IPS DF 4.7 (cell line): Measurements from ENCODE around the gene HAPSTR1.
"Not testable (repeated sequence)": the region's sequence is repeated elsewhere in the genome, so short reads cannot be mapped to it uniquely, and the experiment has no call there.

ENCODE experiments used
- DNase-seq: peaks from one replicate; pipeline ENCODE4 v3.0.0-alpha.2; 2013; ENCODE audit warnings: low spot score; ENCODE audit errors: extremely low read depth

Gene HAPSTR1, protein sequence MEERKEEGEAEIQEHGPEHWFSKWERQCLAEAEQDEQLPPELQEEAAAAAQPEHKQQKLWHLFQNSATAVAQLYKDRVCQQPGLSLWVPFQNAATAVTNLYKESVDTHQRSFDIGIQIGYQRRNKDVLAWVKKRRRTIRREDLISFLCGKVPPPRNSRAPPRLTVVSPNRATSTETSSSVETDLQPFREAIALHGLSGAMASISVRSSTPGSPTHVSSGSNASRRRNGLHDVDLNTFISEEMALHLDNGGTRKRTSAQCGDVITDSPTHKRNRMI

DNA sequence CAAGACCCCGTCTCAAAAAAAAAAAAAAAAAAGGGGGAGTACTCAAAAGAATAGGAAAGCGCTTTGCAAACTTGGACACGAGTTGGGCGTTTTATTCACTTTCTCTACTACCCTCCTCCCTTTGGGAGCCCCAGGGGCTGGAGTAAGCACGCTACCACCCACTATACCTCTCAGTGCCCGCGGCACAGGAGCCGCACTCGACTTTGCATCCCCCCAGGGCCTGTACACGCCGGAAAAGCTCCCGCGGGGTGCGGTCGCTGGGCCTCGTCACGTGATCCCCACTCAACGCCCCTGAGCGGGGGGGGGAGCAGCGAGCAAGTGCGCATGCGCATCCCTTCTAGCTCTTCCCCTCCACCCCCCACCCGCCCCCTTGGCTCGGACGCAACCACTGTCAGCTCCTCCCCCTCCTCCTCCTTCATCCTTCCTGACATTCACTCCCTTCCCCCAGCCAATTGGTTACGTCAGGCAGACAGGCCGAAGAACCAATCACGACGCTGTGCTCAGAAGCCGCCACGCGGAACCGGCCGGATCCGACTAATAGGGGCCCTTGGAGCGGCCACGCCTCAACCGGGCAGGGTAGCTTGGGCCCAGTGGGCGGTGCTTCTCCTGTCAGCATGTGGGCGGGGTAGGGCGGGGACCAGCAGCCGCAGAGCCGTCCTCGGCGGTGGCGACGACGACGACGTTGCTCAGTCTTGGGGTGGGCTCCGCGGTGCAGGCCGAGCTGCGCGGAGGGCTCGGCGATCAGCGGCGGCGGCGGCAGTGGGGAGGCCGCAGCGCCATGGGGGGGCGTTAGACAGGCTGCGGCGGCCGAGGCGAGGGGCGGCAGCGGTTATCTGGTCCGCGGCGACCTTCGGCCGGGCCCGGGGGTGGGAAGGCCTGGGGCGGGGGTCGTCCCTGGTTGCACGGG is at the start of gene HAPSTR1:
TSS of gene HAPSTR1 (plus strand) at position 685 of the 907 bp plus-strand sequence. CDS start 401 bp downstream, outside the sequence.
- peak; percentile 99 for DNase-seq

DNA sequence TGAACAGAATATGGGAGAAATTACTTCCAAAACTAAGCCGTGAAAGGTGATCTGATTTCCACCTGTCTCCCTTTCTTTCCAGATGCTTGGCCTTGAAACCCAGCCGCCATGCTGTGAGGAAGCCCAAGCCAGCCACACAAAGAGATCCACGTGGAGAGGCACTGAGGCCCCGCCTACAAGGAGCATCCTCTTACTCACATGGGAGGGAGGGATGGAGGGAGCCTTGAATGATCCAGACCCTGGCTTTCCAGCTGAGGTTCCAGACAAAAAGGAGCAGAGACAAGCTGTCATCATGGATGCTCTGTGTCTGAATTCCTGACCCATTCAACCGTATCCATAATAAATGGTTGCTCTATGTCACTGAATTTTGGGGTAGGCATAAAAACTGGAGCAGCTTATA is 48.9 kb upstream of the HAPSTR1 start:
- DNase-seq: no peak

DNA sequence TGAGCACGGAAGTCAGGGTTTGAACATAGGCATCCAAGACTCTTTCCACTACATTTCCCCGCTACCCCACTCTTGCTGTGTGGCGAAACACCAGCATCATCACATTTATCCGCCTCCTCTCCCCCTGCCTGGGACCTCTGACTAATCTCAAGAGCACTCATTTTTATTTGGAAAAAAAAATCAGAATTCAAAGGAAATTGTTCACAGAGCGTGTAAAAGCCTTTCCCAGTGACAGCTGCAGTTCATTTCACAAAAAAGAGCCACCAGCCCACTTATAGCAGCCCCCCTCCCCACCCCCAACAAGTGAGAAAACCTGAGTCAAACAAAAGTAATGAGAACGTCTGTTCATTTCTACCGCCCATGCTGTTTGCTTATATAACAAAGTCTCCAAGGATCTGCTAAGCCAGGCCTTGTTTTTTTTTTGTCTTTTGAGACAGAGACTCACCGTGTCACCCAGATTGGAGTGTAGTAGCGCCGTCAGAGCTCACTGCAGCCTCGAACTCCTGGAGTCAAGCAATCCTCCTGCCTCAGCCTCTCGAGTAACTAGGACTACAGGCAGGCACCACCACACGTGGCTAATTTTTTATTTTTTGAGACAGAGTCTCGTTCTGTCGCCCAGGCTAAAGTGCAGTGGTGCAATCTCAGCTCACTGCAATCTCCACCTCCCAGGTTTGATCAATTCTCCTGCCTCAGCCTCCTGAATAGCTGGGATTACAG is 48.3 kb upstream of the HAPSTR1 start:
- DNase-seq: no peak

DNA sequence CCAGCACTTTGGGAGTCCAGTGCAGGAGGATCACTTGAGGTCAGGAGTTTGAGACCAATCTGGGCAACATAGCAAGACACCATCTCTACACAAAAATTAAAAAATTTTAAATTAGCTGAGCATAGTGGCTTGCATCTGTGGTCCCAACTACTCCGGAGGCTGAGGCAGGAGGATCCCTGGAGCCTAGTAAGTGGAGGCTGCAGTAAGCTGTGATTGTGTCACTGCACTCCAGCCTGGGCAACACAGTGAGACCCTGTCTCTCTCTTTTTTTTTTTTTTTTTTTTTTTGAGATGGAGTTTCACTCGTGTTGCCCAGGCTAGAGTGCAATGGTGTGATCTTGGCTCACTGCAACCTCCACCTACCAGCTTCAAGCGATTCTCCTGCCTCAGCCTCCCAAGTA is 45.9 kb upstream of the HAPSTR1 start:
- DNase-seq: not testable (repeated sequence)

DNA sequence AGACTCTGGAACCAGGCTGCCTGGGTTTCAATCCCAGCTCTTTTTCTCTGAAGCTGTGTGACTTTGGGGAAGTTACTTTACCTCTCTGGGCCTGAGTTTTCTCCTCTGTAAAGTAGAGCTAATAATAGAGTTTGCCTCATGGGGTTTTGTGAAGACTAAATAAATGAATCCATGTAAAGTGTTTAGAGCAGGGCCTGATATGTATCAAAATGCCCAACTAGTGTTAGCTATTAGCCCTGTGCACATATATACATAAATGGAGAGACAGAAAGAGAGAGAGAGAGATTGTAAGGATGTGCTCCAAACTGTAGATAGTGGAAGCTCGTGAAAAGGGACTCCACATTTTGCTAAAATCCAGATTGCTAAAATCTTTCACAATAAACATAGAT is 44.8 kb upstream of the HAPSTR1 start:
- DNase-seq: no peak

DNA sequence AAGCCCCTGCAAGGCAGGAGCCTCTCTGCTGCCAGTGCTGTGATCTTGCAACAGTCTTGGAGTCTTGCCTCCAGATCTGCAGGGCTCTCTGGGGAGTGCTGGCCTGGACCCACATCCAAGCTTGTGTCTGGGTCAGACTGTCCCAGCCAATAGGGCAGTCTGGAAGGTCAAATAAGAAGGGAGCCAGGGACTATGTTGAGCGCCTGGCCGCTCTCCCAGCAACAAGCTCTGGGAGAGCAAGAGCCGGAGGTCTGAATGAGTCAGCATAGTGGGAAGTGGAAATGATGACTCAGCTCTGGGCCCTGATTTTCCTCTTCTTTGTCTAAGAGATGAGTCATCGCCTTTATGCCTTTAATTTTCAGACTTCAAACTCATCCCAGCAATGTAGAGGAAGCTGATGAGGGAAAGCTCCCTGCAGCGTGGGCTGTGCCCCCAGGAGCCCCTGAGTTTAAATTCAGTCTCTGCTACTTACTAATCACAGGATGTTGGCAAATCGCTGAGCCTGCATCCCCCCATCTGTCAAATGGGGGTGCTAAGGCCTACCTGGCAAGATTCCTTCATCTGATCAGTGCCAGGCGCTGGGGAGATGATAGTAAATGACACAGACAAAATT is 43.6 kb upstream of the HAPSTR1 start:
- peak; percentile 87 for DNase-seq

DNA sequence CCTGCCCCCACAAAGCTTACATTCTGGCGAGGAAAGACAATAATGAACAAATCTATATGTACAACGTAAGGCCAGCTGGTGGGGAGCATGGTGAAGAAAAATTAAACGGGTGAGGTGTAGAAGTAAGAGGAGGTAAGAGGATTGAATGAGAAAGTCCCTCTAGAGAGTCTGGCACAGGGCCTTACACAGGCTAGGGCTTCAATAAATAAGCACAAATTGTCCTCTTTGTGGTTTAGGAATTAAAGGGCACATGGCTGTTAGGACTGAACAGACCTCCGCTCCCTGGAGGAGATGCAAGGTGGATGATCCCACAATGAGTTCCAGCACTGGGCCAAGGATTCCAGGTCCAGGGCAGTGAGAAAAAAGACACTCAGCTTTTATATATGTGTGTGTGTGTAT is 43.1 kb upstream of the HAPSTR1 start:
- DNase-seq: no peak

DNA sequence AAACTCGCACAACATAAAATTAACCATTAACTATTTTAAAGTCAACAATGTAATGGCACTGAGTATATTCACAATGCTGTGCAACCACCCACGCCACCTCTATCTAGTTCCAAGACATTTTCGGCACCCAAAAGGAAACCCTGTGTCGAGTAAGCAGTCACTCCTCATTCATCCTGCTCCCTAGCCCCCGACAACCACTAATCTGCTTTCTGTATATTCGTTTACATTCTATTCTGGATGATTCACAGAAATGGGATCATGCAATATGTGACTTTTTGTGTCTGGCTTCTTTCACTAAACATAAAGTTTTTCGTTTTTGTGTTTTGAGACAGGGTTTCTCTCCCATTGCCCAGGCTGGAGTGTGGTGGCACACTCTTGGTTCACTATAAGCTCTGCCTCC is 42.2 kb upstream of the HAPSTR1 start:
- no peak for DNase-seq

DNA sequence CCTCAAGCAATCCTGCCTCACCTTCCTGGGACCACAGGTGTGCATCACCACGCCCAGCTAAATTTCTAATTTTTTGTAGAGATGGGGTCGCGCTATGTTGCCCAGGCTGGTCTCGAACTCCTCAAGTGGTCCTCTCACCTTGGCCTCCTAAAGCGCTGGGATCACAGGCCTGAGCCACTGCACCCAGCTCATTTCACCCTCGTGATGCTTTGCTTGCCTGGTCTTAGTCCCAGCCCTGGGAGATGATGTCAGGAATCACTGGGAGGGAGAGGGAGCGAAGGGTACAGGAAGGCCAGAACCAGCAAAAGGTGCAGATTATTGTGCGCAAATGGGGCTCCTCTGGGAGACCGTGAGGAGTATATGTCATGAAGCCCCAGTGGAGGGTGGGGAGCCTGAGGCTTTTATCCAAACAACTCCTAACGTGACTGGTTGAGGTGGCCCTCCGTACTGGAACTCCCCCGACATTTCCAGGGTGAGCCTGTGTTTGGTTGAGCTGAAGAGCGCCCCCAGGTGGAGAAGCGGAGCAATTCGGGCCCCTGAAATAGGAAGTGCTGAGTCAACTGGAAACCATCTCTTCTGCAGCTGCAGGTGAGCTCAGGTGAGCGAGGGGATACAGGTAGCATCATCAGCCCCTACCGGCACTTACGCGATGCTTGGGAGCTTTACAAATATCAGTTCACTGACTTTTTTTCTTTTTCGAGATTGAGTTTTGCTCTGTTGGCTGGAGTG is 41.2 kb upstream of the HAPSTR1 start:
- DNase-seq: peak; percentile 85

DNA sequence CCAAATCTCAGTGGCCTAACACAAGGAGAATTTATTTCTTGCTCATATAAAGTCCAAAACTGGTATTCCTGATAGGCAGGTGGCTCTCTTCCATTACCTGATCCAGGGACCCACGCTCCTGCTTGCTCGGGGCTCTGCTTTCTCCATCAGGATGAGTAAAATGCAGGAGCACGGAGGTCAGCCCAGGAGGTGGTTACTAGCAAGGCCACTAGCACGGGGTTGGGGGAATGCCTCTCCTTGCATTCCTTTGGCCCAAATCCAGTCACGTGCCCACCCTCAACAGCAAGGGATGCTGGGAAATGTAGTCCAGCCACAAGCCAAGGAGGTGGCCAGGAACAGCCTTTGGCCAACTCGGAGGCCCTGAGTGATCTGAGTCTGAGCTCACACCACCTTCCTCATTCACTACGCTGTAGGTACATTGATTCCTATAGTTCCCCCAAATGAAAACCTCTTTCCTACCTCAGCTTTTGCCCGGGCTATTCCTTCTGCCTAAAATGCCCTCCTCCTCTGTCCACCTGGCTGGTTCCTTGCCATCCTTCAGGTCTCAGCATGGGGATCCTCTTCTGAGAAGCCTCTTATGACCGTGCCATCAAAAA is 38.3 kb upstream of the HAPSTR1 start:
- peak; percentile 97 for DNase-seq

DNA sequence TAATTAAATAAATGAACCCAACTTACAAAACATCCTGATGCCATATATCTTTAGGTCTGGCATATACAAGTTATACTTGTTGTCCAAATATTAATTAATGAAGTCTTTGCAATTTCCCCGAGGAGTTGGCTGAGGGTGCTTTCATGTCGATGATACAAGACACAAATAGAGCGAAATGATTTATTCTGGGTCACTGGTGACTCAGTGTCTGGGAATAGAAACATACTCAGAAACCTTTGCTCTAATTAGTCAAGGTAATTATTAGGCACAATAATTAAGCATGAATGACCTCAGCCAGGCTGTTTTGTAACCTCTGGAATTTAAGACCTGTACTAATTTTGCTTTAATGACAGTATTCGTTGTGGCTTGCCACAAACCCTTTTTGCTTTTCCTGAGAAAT is 37.0 kb upstream of the HAPSTR1 start:
- DNase-seq: no peak

DNA sequence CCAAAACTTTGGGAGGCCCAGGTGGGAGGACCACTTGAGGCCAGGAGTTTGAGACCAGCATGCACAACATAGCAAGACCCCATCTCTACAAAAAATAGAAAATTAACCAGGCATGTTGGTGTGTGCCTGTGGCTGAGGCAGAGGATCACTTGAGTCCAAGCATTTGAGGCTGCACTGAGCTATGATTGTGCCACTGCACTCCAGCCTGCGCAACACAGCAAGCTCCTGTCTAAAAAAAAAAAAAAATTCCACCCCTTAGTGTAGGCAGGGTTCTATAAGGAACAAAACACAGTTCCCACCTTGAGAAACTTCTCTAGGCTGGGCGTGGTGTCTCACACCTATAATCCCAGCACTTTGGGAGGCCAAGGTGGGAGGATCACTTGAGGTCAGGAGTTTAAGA is 36.3 kb upstream of the HAPSTR1 start:
- no peak for DNase-seq

DNA sequence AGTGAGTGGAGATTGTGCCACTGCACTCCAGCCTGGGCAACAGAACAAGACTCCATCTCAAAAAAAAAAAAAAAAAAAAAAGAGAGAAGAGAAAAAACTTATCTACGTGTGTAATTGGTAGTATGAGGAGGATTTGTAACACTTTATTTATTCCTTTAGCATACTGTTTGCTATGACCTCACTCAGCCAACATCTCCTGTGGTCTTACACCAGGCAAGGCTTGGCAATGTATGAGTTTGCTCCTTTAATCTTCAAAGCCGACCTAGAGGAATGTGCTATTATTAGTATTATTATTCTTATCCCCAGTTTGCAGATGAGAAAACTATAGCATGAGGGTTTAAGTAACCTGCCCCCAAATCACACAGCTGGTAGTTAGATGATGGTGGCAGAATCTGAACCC is 35.8 kb upstream of the HAPSTR1 start:
- no peak for DNase-seq

DNA sequence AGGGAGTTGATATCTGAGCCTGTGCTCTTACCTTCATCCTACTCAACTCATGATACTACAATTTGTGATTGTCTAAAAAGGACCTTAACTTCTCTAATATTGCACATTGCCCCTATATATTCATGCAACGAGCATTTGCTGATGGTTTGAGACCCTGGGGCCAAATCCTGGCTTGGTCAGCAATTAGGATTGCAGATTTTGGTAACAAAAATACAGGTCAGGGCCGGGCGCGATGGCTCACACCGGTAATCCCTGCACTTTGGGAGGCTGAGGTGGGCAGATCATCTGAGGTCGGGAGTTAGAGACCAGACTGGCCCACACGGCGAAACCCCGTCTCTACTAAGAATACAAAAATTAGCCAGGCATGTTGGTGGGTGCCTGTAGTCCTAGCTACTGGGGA is 35.4 kb upstream of the HAPSTR1 start:
- DNase-seq: no peak

DNA sequence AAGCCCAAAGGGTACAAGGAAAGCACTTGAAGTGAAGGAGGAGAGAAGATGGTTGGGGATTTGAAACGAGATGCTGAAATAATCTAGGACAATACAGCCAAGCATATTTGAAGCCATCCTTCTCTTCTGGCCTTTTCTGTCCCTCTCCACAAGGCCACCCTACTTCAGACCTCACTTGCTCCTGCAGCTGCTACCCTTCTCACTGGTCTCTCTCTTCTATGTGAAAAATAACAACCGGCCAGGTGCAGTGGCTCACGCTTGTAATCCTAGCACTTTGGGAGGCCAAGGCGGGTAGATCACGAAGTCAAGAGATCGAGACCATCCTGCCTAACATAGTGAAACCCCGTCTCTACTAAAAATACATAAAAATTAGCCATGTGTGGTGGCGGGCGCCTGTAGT is 33.2 kb upstream of the HAPSTR1 start:
- DNase-seq: no peak

DNA sequence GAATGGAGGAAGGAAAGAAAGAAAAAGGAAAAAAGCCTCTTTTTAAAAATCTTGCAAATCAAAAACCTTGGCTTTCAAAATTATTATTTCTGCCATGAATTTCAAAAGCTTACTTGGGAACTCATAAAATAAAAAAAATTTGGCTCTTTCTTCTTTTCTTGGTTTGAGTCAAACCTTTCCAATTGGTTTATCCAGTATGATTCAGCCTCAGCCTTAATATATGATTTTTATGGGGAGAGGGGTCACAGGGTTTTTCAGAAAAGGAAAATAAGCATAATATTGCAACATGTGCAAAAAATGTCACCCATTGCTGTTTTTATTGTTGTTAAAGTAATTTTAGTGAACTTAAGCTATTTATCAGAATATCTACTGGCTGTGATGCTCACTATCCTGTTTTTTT is 31.2 kb upstream of the HAPSTR1 start:
- no peak for DNase-seq

DNA sequence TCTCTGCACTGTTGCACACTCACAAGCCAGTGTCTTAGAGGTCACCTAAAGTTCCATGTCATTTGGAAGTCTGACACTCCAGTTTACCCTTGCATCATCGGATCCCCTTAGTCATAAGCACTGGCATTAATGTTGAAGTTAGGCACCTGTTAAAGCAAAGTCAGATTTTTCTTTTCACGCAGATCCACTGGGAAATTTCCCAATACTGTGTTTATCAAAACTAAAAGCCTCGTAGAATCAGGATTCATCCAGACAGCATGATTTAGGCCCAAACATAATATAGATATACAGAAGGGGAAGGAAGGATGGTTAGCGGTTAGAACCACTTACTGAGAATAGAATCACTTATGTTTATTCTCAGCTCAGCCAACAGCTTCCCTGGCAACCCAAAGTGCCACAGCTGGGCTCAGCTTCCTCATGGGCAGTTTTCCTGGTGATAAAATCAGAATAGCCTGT is 30.1 kb upstream of the HAPSTR1 start:
- no peak for DNase-seq

DNA sequence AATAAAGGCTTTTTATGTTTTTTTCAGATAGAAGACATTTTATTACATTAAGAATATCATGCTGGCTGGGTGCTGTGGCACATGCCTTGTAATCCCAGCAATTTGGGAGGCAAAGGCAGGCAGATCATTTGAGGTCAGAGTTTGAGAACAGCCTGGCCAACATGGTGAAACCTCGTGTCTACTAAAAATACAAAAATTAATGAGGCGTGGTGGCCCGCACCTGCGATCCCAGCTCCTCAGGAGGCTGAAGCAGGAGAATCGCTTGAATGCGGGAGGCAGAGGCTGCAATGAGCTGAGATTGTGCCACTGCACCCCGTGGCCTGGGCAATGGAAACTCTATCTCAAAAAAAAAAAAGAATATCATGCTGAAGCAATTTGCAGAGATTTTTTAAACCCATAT is 29.1 kb upstream of the HAPSTR1 start:
- DNase-seq: no peak

DNA sequence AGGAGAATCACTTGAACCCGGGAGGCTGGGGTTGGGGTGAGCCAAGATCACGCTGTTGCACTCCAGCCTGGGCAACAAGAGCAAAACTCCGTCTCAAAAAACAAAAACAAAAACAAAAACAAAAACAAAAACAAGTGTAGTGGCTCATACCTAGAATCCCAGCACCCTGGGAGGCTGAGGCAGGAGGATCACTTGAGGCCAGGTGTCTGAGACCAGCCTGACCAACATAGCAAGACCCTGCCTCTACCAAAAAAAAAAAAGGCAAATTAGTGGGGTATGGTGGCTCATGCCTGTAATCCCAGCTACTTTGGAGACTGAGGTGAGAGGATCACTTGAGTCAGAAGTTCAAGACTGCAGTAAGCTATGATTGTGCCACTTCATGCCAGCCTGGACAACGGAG is 26.4 kb upstream of the HAPSTR1 start:
- DNase-seq: no peak

DNA sequence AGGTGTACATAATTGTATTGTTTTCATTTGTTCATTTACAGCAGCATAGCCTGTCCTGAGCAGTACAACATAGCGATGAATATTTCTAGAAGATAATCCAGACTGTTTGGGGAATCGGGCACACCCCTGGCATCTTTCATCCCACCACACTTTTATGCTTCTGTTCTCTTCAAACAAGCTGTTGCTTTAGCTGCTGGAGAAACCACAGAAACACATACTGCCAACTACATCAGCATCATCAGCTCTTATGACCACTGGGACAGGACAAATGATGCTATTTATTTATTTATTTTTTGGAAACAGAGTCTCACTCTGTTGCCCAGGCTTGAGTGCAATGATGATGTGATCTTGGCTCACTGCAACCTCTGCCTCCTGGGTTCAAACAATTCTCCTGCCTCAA is 22.6 kb upstream of the HAPSTR1 start:
- no peak for DNase-seq

DNA sequence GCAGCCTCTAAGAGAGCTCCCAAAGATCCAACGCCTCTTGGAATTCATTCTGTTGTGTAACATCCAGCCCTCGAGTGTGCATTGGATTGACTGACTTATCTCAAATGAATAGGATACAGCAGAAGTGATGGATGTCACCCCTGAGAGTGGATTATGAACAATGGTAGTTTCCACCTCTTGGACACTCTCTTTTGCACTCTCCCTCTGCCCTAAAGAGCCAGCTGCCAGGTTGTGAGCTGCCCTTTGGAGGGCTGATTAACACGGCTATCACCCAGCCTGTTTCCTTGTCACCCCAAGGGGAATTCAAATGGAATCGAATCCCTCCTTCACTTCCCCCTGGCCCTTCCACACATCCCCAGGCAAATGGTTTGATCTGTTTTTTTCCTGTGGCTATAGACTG is 21.2 kb upstream of the HAPSTR1 start:
- DNase-seq: no peak
